H4 (cell line): ENCODE results near the gene MINDY4. TPM values are rescaled to one million over a fixed set of nuclear protein-coding genes. Genes with fewer than 3 reads are reported as not detected.

ENCODE experiments used
- DNase-seq: peaks from one replicate; pipeline ENCODE4 v3.0.0-alpha.2; 2015; ENCODE audit warnings: low spot score
- total RNA-seq: library from RNA; depleted of rRNA; stranded (reverse); fragments of >200 nt; shearing (Covaris generic); gene quantifications from 2 replicates; pipeline ENCODE4 v1.2.3, GENCODE V29; 2014

The MINDY4 gene
- total RNA-seq, 1 experiment from 2014 or later, result 6.9 TPM

GRCh38 chr7:30743371-30744074 is 27.7 kb upstream of the MINDY4 start:
- DNase-seq, result no peak

GRCh38 chr7:30744075-30744417 is 27.2 kb upstream of the MINDY4 start:
- no peak for DNase-seq

DNA sequence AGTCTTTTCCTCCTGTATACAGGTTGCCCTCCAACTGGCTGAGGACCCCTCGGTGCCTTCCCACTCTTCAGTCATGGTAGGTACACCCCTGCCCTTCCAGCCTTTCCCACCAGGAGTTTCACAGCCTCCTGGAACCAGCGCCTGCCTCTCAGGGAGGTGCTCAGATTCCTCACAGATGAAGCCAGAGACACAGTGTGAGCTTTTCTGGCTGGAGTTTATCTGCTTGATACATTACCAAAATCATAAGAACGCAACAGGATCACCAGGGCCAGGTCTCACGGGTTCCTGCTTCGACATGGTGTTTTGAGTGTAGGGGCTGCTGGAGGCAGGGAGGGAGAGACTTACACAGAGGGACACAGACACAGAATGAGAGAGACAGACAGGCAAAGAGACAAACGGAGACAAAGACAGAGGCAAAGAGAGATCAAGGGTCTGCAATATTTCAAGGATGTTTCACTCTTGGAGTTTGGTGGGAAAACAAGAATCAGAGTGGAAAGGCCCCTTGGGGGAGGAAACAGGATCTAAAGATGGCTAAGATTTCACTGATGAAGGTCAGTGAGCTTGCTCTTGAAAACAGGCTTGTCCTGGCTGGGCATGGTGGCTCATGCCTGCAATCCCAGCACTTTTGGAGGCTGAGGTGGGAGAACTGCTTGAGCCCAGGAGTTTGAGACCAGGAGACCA is 25.8 kb upstream of the MINDY4 start:
- no peak for DNase-seq

DNA sequence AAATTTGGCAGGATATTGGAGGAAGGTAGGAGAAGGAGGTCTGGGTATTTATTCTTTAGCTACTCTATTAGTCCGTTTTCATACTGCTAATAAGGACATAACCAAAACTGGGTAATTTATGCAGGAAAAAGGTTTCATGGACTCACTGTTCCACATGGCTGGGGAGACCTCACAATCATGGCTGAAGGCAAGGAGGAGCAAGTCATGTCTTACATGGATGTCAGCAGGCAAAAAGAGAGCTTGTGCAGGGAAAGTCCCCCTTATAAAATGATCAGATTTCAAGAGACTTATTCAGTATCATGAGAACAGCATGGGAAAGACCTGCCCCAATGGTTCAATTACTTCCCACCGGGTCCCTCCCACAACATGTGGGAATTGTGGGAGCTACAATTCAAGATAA is 21.2 kb upstream of the MINDY4 start:
- no peak for DNase-seq

GRCh38 chr7:30750683-30751650 is 20.2 kb upstream of the MINDY4 start:
- peak; percentile 100 for DNase-seq

- DNase-seq, result peak; percentile 48
Measured at GRCh38 chr7:30751696-30752273, 19.4 kb upstream of the MINDY4 start, which contains the start of gene INMT. INMT (plus strand) TSS chr7:30752135; CDS start chr7:30752151, 16 bp downstream.

DNA sequence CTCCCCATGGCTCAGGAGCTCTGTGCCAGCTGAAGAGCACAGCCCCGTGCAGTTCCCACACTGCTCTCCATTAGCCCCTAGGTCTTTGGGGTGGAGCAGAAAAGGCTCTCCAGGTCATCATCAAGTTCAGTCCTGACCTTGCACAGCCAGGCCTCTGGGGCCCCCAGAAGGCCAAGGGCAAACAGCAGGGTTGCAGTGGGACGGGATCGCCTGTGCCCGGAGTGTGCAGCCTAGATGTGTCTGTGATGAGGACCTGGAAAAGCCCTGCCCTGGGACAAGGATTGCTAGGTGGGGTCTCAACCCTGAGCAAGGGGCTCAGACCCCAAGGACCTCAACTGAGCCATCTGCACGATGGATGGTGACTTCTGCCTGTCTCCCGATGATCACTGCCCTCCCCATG is 18.7 kb upstream of the MINDY4 start:
- no peak for DNase-seq

GRCh38 chr7:30752979-30753378 is 18.2 kb upstream of the MINDY4 start:
- no peak for DNase-seq

DNA sequence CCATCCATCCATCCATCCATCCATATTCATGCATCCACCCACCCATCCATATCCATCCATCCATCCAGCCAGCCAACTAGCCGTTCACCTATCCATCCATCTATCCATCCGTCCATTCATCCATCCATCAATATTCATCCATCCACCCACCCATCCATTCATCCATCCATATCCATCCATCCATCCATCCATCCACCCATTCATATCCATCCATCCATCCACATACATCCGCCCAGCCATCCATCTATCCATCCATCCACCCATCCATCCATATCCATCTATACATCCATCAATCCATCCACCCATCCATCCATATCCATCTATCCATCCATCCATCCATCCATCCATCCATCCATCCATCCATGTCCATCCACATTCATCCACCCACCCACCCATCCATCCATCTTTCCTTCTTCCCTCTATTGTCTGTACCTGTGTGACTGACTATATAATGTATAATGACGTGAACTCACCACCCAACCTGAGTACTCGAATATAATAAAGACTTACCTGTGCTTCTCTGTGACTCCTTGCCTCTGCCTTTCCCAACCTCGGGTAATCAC is 16.8 kb upstream of the MINDY4 start:
- no peak for DNase-seq

- DNase-seq, result no peak
Measured at GRCh38 chr7:30755384-30756154, 15.6 kb upstream of the MINDY4 start.

DNA sequence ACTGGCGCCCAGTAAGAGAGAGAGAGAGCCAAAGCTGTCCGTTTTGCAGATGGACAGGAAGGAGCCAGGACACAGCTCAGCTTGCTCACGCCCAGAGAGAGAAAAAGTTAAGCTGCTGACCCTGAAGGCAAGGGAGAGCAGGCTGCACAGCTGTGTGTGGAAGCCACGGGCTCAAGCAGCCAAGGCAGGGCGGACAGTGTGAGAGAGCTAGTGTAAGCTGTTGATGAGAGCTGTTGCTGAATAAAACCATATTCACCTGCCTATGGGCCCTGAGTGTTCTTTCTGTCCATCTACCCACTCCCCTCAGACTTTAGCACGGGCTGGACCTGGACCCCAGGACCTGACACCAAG is 13.9 kb upstream of the MINDY4 start:
- no peak for DNase-seq

DNA sequence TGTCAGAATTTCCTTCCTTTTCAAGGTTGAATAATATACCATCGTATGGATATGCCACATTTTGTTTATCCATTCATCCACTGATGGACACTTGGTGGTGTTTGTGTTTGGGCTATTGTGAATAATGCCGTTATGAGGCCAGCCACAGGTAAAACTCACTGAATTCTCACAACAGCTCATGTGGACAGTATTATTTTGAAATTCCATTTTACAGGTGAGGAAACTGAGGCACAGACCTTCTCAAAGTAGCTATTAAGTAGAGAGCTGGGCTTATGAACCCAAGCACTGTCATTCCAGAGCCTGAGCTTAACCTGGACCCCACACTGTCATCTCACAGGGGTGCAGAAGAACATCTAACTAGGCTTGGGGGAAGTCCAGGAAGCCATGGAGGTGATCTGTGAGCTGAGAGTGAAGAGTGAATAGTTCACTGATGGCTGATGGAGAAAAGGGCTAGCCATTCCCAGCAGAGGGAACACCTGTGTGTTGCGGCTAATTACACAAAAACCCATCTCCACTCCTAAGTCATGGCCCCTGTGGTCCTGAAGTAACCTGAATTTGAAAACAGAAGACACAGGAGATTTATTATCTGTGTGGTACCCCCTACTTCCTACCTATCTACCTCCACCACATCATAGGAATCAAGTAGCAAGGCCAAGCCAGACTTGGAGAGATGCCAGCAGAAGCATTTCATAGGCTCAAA is 10.6 kb upstream of the MINDY4 start:
- no peak for DNase-seq

DNA sequence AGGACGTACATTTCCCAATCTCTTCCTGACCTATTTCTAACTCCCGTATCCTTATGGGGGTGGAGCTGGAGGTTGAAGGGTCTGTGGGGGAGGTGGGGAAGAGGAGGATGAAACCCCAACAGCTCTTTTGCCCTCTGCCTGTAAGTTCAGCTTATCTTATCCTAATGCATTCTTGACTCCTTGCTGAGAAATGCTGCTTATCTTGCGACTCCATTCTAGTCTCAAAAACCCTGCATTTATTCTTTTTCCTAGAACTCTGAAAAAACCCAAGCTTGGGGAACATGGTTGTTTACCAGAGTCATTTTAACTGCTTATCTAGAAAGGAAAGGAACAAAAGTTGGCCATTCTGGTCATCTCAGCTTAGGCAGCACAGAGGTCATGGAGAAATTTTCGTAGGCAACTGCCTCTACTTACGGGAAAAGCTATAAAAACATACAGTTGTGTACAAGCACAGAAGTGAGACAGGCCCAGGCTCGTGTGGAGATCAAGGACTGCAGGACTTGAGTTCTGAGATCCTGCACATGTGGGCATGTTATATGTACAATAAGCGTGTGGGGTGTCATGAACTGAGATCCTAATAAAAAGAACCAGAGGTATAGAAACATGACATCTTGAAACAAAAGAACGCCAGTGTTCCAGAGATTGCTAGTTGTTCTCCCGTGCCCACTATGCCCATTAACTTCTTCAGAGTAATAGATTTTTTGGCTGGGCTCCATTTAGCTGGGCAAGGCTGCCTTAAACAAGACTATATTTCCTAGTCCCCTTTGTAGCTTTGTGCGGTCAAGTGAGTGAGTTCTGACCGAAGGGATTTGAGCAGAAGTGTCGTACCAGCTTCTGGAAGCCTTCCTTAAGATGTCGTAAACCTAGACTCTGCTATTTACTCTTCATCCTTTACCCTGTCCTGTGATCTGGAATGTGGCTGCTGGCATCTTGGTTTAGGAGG is 9.7 kb upstream of the MINDY4 start:
- no peak for DNase-seq

DNA sequence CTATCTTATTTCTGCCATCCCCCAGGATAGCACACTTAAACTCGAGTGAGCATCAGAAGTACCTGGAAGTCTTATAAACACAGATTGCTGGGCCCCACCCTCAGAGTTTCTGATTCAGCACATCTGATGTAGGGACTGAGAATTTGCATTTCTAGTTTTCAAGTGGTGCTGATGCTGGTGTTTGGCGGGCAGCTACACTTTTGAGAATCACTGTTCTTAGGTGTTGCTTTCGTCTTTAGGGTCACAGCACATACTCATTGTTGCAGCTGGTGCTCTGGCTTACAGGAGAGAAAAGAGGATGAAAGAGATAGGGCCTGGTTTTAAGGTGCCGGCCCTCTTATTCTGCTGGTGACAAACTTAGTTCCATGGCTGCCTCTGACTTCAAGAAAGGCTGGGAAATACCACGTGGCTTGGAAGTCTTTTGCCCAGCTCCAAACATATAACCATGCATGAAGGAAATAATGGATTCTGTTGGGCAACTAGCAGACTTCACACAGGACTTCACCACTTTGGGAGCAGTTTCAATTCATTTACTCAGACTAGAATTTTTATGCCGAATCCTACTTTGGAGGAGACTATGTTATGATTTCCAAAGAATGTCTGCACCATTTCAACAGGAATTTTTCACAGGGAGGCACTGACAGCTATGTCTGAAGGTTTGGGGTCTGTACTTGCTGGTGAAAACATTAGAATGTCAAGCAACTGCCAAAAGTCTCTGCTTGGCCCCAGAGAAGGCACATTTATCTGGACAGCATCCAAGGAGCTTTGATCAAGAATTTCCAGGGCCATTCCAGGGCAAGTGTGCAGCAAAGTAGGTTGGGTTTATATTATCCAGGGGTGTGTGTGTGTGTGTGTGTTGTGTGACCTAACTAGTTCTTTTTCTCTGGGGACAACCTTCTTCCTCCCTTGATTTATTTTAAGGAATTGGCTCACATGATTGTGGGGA is 6.9 kb upstream of the MINDY4 start:
- DNase-seq, result no peak

DNA sequence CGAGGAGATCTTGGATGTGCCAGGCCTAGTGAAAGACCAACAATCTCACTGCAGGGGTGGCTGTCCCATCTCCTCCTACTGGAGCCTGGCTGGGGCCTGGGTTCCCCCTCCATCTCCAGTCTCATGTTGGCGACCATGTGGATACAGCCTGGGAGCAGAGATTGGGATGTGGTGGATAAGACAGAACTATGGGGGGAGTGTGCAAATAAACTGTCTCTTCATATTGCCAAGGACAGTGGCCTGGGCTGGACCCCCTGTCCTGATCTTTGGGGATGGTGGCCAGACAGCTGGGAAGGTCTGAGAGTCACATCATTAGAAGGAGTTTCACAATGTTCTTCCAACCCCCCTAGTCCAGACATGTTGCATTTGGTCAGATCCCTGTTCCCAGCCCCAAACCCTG is 5.8 kb upstream of the MINDY4 start:
- no peak for DNase-seq

DNA sequence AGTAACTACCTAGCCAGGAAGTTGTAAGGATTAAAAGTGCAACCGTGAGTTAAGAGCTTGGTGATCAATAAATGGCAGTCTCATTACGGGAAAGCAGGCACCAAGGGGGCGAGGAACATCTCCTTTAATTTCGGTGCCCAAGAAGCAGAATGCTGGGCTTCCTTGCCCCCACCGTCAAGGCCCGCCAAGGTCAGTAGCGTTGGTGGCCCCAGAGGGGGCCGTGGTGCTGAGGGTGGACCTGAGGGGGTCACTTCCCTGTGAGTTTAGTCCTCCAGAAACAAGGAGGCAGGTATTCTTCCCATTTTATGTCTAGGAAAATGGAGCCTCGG is 408 bp upstream of the MINDY4 start:
- no peak for DNase-seq

DNA sequence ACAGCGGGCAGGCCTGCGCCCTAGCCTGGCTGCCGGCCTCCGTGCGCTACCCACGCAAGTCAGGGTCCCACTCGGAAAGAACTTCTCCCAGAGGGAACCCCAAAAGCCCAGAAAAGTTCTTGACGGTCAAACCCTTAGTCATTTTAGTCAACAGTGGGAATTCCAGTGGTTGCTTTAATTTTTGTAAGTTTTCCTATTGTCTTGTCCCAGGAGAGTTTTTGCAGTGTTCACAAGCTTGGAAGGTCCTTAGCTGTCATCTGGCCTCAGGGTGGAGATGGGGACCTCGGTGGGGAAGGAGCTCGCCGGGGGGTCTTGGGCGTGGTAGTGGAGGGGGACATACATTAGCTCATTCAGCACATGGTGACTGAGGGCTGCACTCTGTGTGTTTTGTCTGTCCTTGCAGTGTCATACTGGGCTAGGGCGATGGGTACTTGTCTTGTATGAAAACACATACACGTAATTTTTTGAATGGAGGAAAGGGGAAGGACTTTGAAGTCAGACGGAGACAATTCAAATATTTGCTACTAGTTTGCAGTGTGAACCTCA is 736 bp downstream of the MINDY4 start:
- no peak for DNase-seq

GRCh38 chr7:30772984-30773383 is 1.8 kb downstream of the MINDY4 start:
- DNase-seq, result no peak
